OCI-LY7 (cell line): ENCODE measurements around the gene PRKN.

Source experiments
- CTCF ChIP-seq: fragments of 200-600 bp; sonication (generic); conservative IDR thresholded peaks from 2 replicates; pipeline ENCODE4 v1.5.1; 2014; ENCODE audit warnings: mild to moderate bottlenecking, antibody characterized with exemption, low read length, moderate library complexity, mixed read lengths
- EZH2phosphoT487 ChIP-seq: fragments of 200-600 bp; sonication (generic); IDR thresholded peaks from 2 replicates; pipeline ENCODE4 v1.6.1; 2018; ENCODE audit warnings: low read depth, borderline replicate concordance, mild to moderate bottlenecking, mixed run types, antibody characterized with exemption, low read length, moderate library complexity, mixed read lengths

- TF ChIP-seq CTCF, result no peak
- TF ChIP-seq EZH2phosphoT487, result no peak
These were observed 1389.6 kb downstream of the PRKN start for GRCh38 chr6:161338015-161338414.
